Occipital lobe (tissue), 2 donors: Measurements from ENCODE around the gene FBXO40. TPM values are rescaled to one million over a fixed set of nuclear protein-coding genes. Genes with fewer than 3 reads are reported as not detected.
"Not testable (repeated sequence)": the region's sequence is repeated elsewhere in the genome, so short reads cannot be mapped to it uniquely, and the experiment has no call there.

Source experiments
- DNase-seq: peaks from one replicate; lab custom pipeline; 2025; lab: John Stamatoyannopoulos, UW
- total RNA-seq: library from RNA; depleted of rRNA; stranded (reverse); fragments of >200 nt; gene quantifications from one replicate; pipeline ENCODE4 v1.2.3, GENCODE V29; 2014

Gene FBXO40
- total RNA-seq: 0.31 TPM

GRCh38 chr3:121592856-121593702 lies at the start of gene FBXO40:
Gene FBXO40 (plus strand): TSS chr3:121593379. CDS start chr3:121620576, 27,197 bp downstream.
- peak; percentile 31 for DNase-seq

- DNase-seq: no peak
These were observed 48.1 kb upstream of the FBXO40 start for GRCh38 chr3:121545049-121545573.

GRCh38 chr3:121545574-121546455 lies 47.4 kb upstream of the FBXO40 start, which contains the start of gene POLQ:
Gene POLQ (minus strand): TSS chr3:121545988. CDS start chr3:121545877, 111 bp downstream.
- peak; percentile 90 for DNase-seq

GRCh38 chr3:121552379-121552778 lies 40.8 kb upstream of the FBXO40 start:
- no peak for DNase-seq

- DNase-seq: no peak
These were observed 40.4 kb upstream of the FBXO40 start for GRCh38 chr3:121552797-121553196.

- DNase-seq: no peak
These were observed 35.7 kb upstream of the FBXO40 start for GRCh38 chr3:121557426-121557934.

GRCh38 chr3:121562148-121562547 lies 31.0 kb upstream of the FBXO40 start:
- no peak for DNase-seq

GRCh38 chr3:121566773-121567172 lies 26.4 kb upstream of the FBXO40 start:
- no peak for DNase-seq

- no peak for DNase-seq
These were observed 25.5 kb upstream of the FBXO40 start, which contains the start of gene ARGFX for GRCh38 chr3:121567649-121568048. Gene ARGFX (plus strand): TSS chr3:121567949. CDS start chr3:121570714, 2,765 bp downstream.

GRCh38 chr3:121574449-121574848 lies 18.7 kb upstream of the FBXO40 start:
- no peak for DNase-seq

GRCh38 chr3:121581691-121582090 lies 11.5 kb upstream of the FBXO40 start:
- DNase-seq: no peak

GRCh38 chr3:121584418-121584817 lies 8.8 kb upstream of the FBXO40 start:
- no peak for DNase-seq

- DNase-seq: not testable (repeated sequence)
These were observed 627 bp downstream of the FBXO40 start for GRCh38 chr3:121593806-121594205.

- DNase-seq: no peak
These were observed 1.7 kb downstream of the FBXO40 start for GRCh38 chr3:121594850-121595249.

GRCh38 chr3:121595765-121596406 lies 2.7 kb downstream of the FBXO40 start:
- DNase-seq: no peak

GRCh38 chr3:121598564-121598963 lies 5.4 kb downstream of the FBXO40 start:
- no peak for DNase-seq

- DNase-seq: not testable (repeated sequence)
These were observed 6.7 kb downstream of the FBXO40 start for GRCh38 chr3:121599900-121600299.

- no peak for DNase-seq
These were observed 8.1 kb downstream of the FBXO40 start for GRCh38 chr3:121601212-121601812.

GRCh38 chr3:121604759-121605158 lies 11.6 kb downstream of the FBXO40 start:
- no peak for DNase-seq

GRCh38 chr3:121606106-121606505 lies 12.9 kb downstream of the FBXO40 start:
- no peak for DNase-seq

- DNase-seq: no peak
These were observed 26.5 kb downstream of the FBXO40 start for GRCh38 chr3:121619691-121620090.
